ENCODE measurements around the gene CASKIN2.
A peak's percentile ranks its signal among the peaks of the same experiment; 100 is the strongest.

Gene CASKIN2

DNA sequence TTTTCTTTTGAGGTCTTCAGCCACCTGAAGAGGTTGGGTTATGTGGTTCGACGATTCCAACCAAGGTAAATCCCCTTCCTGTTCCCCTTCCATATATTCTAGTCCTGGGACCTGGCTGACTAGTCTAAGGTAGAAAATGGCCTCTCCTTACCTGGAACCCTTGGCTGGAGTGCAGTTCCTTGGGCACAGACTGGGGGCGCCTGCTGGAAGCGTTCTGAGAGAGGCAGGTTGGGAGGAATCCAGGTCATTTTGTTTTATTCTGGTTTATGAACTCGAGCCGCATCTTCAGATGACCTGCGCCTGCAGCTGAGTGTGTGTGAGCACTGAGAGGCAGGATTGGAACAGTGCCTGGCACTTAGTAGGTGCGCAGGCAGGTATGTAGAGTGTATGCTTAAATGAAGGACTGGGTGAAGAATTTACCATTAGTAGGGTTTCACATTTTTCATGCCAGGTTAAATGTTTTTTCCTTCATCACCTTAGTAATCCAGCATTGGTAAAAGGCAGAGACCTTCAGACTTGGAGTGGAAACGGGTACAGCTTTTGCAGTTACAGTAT is 3.7 kb upstream of the CASKIN2 start:
- Histone ChIP-seq H3K27me3 (ENCODE audit: control insufficient read depth, insufficient read depth, low read length) (no peaks in the 10 kb centered on the region), H3K9me3 (ENCODE audit: control insufficient read depth, insufficient read depth, low read length) (no peaks in the 10 kb centered on the region), H3K36me3 (ENCODE audit: control insufficient read depth, insufficient read depth, low read length) (peaks cover 13% of the 10 kb centered on the region), H3K27ac (ENCODE audit: low read length) (no peak overlapping the region), H3K4me1 (ENCODE audit: control insufficient read depth, insufficient read depth, low read length) (peaks cover 9% of the 10 kb centered on the region), H3K4me3 (ENCODE audit: low read length) (no peak overlapping the region)
- no peak for DNase-seq (ENCODE audit: low read depth, low spot score)
- WGBS (ENCODE audit: insufficient coverage, insufficient read length) = no CpG with 5 or more reads among the region's 9 CpGs

DNA sequence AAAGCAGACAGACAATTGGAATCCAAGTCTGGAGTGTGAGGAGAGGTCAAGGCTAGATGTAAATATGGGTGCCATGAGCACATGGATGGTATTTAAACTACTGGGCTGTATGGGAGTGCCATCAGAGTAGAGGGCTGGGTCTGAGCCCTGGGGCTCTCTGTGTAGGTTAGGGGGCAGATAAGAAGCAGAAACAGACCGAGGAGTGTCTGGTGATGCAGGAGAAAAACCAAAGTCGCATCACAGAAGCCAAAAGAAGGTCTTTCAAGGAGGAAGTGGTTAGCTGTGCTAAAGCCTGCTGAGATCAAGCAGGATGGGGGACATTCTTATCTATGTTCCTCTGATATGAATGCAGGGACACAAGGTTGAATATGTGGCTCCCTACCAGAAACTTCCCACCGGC is 2.9 kb upstream of the CASKIN2 start:
- no peak overlapping the region for H3K27ac ChIP-seq (ENCODE audit: low read length)
- H3K36me3 ChIP-seq (ENCODE audit: control insufficient read depth, insufficient read depth, low read length) = peaks cover 14% of the 10 kb centered on the region
- H3K4me3 ChIP-seq (ENCODE audit: low read length) = no peak overlapping the region
- no peaks in the 10 kb centered on the region for H3K27me3 ChIP-seq (ENCODE audit: control insufficient read depth, insufficient read depth, low read length)
- peaks cover 10% of the 10 kb centered on the region for H3K4me1 ChIP-seq (ENCODE audit: control insufficient read depth, insufficient read depth, low read length)
- no peak for DNase-seq (ENCODE audit: low read depth, low spot score)
- WGBS (ENCODE audit: insufficient coverage, insufficient read length) = no CpG with 5 or more reads among the region's 3 CpGs
- H3K9me3 ChIP-seq (ENCODE audit: control insufficient read depth, insufficient read depth, low read length) = no peaks in the 10 kb centered on the region

DNA sequence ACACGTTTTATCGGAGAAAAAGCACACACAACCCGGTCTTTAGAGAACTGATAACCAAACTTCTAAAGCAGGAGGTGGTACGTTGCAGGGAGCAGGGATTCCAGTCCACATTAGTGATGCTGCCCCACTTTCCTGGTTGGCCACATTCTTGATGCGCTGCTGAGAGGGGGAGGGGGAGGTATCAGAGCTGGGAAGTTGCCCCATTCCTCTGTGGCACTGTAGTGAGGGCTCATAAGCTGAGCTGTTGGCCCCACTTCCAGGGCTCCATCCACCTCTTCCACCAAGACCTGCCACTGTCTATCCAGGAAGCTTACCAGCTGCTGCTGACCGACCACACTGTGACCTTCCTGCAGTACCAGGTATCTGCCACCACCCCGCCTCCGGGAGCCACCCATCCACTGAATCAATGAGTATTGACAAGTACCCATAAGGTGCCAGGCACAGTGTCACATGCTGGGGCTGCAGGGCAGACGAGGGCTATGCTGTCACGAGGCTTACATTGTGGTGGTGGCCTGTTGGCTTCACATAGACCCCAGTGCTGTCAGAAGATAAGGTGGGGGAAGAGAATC is 2.0 kb upstream of the CASKIN2 start:
- peak overlapping the region; percentile 90; the same call in 1 of the 2 replicates for H3K4me3 ChIP-seq (ENCODE audit: low read length)
- no peak overlapping the region for H3K27ac ChIP-seq (ENCODE audit: low read length)
- no peaks in the 10 kb centered on the region for H3K27me3 ChIP-seq (ENCODE audit: control insufficient read depth, insufficient read depth, low read length)
- no CpG with 5 or more reads among the region's 10 CpGs for WGBS (ENCODE audit: insufficient coverage, insufficient read length)
- peaks cover 10% of the 10 kb centered on the region for H3K4me1 ChIP-seq (ENCODE audit: control insufficient read depth, insufficient read depth, low read length)
- no peaks in the 10 kb centered on the region for H3K9me3 ChIP-seq (ENCODE audit: control insufficient read depth, insufficient read depth, low read length)
- DNase-seq (ENCODE audit: low read depth, low spot score) = no peak
- H3K36me3 ChIP-seq (ENCODE audit: control insufficient read depth, insufficient read depth, low read length) = peaks cover 14% of the 10 kb centered on the region

DNA sequence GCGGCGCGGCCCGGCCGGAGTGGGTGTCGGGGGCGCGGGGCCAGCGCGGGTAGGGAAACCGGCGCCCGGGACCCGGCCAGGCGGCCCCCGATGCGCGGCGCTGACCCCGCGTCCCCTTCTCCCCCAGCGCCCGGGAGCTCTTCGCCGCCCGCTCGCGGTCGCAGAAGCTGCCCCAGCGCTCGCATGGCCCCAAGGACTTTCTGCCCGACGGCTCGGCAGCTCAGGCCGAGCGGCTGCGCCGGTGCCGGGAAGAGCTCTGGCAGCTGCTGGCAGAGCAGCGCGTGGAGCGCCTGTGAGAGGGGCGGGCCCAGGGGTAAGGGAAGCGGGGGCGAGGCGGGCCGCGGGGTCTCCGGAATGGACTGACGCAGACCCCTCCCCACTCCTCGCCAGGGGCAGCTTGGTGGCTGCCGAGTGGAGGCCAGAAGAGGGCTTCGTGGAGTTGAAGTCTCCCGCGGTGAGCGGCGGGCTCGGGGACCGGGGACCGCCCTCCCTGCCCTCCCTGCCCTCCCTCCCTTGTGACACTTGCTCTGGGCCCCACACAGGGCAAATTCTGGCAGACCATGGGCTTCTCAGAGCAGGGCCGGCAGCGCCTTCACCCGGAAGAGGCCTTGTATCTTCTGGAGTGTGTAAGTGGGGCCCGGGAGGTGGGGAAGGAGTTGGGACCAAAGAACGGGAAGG is 1.4 kb upstream of the CASKIN2 start:
- no peaks in the 10 kb centered on the region for H3K9me3 ChIP-seq (ENCODE audit: control insufficient read depth, insufficient read depth, low read length)
- no peaks in the 10 kb centered on the region for H3K27me3 ChIP-seq (ENCODE audit: control insufficient read depth, insufficient read depth, low read length)
- no peak overlapping the region for H3K27ac ChIP-seq (ENCODE audit: low read length)
- no CpG with 5 or more reads among the region's 65 CpGs for WGBS (ENCODE audit: insufficient coverage, insufficient read length)
- peaks cover 10% of the 10 kb centered on the region for H3K4me1 ChIP-seq (ENCODE audit: control insufficient read depth, insufficient read depth, low read length)
- H3K4me3 ChIP-seq (ENCODE audit: low read length) = peak overlapping the region; percentile 90
- DNase-seq (ENCODE audit: low read depth, low spot score) = no peak
- peaks cover 9% of the 10 kb centered on the region for H3K36me3 ChIP-seq (ENCODE audit: control insufficient read depth, insufficient read depth, low read length)

DNA sequence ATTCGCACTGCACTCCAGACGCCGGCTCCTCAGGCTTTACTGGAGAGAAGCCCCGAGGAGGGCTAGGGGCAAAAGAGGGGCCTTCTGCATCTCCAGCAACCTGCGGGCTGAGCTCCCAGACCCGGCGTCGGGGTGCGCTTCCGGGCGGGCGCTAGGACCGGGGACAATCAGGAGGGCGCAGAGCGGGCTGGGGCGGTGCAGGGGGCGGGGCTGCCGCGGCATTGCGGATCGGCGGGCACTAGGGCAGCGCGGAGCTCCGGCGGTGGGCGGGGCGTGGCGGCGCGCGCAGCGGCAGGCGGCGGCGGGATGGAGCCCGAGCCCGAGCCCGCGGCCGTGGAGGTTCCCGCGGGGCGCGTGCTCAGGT is 900 bp upstream of the CASKIN2 start, which contains the start of gene TSEN54:
Gene TSEN54, plus strand, starts transcription at position 274 of the 364 bp plus-strand sequence. Its CDS starts 33 bp downstream, at position 307.
- Histone ChIP-seq H3K27ac (ENCODE audit: low read length) (no peak within 1 kb of the TSS), H3K9me3 (ENCODE audit: control insufficient read depth, insufficient read depth, low read length) (no peaks in the 10 kb centered on the region), H3K4me1 (ENCODE audit: control insufficient read depth, insufficient read depth, low read length) (peaks cover 10% of the 10 kb centered on the region), H3K27me3 (ENCODE audit: control insufficient read depth, insufficient read depth, low read length) (no peaks in the 10 kb centered on the region), H3K36me3 (ENCODE audit: control insufficient read depth, insufficient read depth, low read length) (peaks cover 8% of the 10 kb centered on the region; the same call in 1 of the 2 replicates), H3K4me3 (ENCODE audit: low read length) (peak within 1 kb of the TSS; percentile 90)
- no CpG with 5 or more reads among the region's 45 CpGs for WGBS (ENCODE audit: insufficient coverage, insufficient read length)
- DNase-seq (ENCODE audit: low read depth, low spot score) = no peak

DNA sequence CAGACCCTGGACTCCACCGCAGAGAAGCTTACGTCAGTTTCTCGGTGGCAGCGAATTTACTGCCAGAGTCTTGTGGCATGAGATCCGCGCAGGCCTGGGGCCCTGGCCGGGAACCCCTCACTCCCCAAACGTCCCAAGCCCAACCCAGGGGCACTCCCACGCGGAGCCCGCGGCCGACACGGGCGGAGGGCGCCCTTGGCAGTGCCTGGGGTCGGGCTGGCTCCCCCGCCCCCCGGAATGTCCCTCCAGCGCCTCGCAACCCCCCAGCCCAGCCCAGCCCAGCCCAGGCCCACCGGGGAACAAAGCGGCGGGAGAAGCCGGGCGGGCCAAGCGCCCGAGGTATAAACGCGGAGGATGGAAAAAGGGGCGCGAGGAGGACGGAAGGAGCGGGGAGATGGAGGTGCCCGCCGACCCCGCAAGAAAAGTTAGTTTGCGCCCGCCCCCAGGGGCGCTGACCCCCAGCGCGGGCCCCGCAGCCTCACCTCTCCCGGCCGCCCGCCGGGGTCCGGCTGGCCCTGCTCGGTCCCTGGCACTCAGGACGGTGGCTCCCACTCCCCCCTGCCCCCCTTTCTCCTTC is 330 bp downstream of the CASKIN2 start:
- H3K27ac ChIP-seq (ENCODE audit: low read length) = no peak overlapping the region
- no peaks in the 10 kb centered on the region for H3K9me3 ChIP-seq (ENCODE audit: control insufficient read depth, insufficient read depth, low read length)
- DNase-seq (ENCODE audit: low read depth, low spot score) = no peak
- H3K27me3 ChIP-seq (ENCODE audit: control insufficient read depth, insufficient read depth, low read length) = no peaks in the 10 kb centered on the region
- H3K4me1 ChIP-seq (ENCODE audit: control insufficient read depth, insufficient read depth, low read length) = peaks cover 10% of the 10 kb centered on the region
- WGBS (ENCODE audit: insufficient coverage, insufficient read length) = no CpG with 5 or more reads among the region's 50 CpGs
- peak overlapping the region; percentile 90 for H3K4me3 ChIP-seq (ENCODE audit: low read length)
- H3K36me3 ChIP-seq (ENCODE audit: control insufficient read depth, insufficient read depth, low read length) = peaks cover 5% of the 10 kb centered on the region; the same call in 1 of the 2 replicates

DNA sequence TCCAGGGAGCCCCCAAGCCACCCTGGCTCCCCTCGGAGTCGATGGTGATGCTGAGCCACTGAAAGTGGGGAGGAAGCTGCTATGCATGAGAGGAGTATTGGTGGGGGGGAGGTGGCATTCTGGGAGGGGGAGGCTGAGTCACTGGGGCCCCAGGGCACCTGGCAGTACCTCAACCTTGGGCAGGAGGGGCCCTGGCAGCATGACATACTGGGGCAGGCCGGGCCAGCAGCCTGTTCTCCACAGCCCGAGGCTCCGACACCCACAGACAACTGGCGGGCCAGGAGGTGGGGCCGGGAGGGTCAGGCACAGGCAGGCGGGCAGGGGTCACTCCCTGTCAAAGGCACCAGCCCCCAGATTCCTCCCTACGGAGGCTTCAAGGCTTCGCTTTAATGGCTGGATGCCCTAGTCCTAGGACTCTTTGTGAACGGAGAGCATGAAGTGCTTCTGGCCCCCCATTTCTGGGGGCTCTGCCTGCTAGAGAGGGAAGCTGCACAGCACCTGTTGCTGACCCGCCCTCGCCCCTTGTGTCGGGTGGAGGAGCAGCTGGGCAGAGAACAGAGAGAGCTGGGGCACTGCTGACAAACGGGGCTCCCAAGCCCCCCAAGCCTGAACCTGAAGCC is 928 bp downstream of the CASKIN2 start:
- no CpG with 5 or more reads among the region's 15 CpGs for WGBS (ENCODE audit: insufficient coverage, insufficient read length)
- Histone ChIP-seq H3K9me3 (ENCODE audit: control insufficient read depth, insufficient read depth, low read length) (no peaks in the 10 kb centered on the region), H3K27ac (ENCODE audit: low read length) (no peak overlapping the region), H3K36me3 (ENCODE audit: control insufficient read depth, insufficient read depth, low read length) (peaks cover 5% of the 10 kb centered on the region; the same call in 1 of the 2 replicates), H3K4me1 (ENCODE audit: control insufficient read depth, insufficient read depth, low read length) (peaks cover 10% of the 10 kb centered on the region), H3K27me3 (ENCODE audit: control insufficient read depth, insufficient read depth, low read length) (no peaks in the 10 kb centered on the region), H3K4me3 (ENCODE audit: low read length) (peak overlapping the region; percentile 90; the same call in 1 of the 2 replicates)
- DNase-seq (ENCODE audit: low read depth, low spot score) = no peak

DNA sequence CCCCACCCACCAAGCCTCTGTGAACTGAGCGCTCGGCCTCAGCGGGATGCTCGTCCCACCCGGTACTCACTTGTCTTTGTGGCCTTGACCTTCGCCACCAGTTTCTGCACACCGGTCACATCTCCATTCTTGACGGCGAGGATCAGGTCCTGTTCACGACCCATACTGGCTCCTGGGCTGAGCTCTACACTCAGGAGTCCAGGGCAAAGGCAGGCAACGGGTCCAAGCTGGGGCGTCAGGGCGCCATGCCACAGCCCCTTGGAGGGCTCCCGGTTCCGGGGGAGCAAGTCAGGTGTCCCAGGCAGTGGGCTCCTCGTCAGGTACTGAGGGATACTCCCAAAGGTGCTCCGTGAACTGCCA is 1.7 kb downstream of the CASKIN2 start:
- no peaks in the 10 kb centered on the region for H3K27me3 ChIP-seq (ENCODE audit: control insufficient read depth, insufficient read depth, low read length)
- peaks cover 3% of the 10 kb centered on the region; the same call in 1 of the 2 replicates for H3K36me3 ChIP-seq (ENCODE audit: control insufficient read depth, insufficient read depth, low read length)
- no peak for DNase-seq (ENCODE audit: low read depth, low spot score)
- H3K4me1 ChIP-seq (ENCODE audit: control insufficient read depth, insufficient read depth, low read length) = peaks cover 10% of the 10 kb centered on the region
- no peaks in the 10 kb centered on the region for H3K9me3 ChIP-seq (ENCODE audit: control insufficient read depth, insufficient read depth, low read length)
- H3K4me3 ChIP-seq (ENCODE audit: low read length) = no peak overlapping the region
- H3K27ac ChIP-seq (ENCODE audit: low read length) = no peak overlapping the region
- WGBS (ENCODE audit: insufficient coverage, insufficient read length) = no CpG with 5 or more reads among the region's 17 CpGs

DNA sequence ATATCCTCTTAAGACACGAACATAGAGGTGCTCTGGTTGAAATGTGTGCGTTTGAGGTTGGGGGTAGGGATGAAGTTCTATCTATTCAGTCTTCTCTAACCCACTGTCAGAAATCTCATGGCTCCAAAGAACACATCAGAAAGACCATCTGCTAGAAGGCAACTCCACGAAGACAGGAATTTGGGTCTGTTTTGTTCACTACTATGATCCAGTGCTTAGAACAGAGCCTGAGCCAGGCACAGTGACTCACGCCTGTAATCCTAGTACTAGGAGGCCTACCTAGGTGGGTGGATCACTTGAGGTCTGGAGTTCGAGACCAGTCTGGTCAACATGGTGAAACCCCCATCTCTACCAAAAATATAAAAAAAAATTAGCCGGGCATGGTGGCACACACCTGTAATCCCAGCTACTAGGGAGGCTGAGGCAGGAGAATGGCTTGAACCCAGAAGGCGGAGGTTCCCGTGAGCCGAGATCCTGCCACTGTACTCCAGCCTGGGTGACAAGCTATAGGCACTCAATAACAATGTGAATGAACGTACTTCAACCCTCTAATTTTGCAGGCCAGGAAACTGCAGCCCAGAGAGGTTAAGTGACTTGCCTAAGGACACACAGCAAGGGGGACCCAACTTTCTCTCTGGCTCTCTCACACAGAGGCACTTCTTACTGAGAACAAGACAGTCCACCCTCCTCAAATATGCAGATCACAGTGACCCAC is 2.3 kb downstream of the CASKIN2 start:
- WGBS (ENCODE audit: insufficient coverage, insufficient read length) = no CpG with 5 or more reads among the region's 10 CpGs

More for the DNA sequence above, 2.3 kb downstream of the CASKIN2 start:
- H3K36me3 ChIP-seq (ENCODE audit: control insufficient read depth, insufficient read depth, low read length) = peaks cover 3% of the 10 kb centered on the region; the same call in 1 of the 2 replicates
- no peak for DNase-seq (ENCODE audit: low read depth, low spot score)
- no peaks in the 10 kb centered on the region for H3K9me3 ChIP-seq (ENCODE audit: control insufficient read depth, insufficient read depth, low read length)
- no peak overlapping the region for H3K4me3 ChIP-seq (ENCODE audit: low read length)
- peaks cover 10% of the 10 kb centered on the region for H3K4me1 ChIP-seq (ENCODE audit: control insufficient read depth, insufficient read depth, low read length)
- H3K27ac ChIP-seq (ENCODE audit: low read length) = no peak overlapping the region
- H3K27me3 ChIP-seq (ENCODE audit: control insufficient read depth, insufficient read depth, low read length) = no peaks in the 10 kb centered on the region

Data from iPS DF 6.9 (cell line).